Fibroblast of lung (primary cell): ENCODE measurements around the gene TIMM13. TPM values are rescaled to one million over a fixed set of nuclear protein-coding genes. Genes with fewer than 3 reads are reported as not detected.

ENCODE experiments used
- DNase-seq, 2 donors: peaks; one replicate each; pipeline versions ENCODE4 v3.0.0 to v3.0.0-alpha.2; 2010; ENCODE audit warnings: low read depth in 2 of 2
- H2AFZ ChIP-seq: 2 replicates; pipeline ENCODE4 v1.5.1; 2012; ENCODE audit warnings: low read length, control low read depth, inconsistent platforms
- H3K27ac ChIP-seq: 2 replicates; pipeline ENCODE4 v1.5.1; 2011; ENCODE audit warnings: low read length, control low read depth; ENCODE audit not compliant: insufficient read depth
- H3K27me3 ChIP-seq: 2 replicates; pipeline ENCODE4 v1.5.1; 2011; ENCODE audit warnings: mild to moderate bottlenecking, low read length; ENCODE audit not compliant: control insufficient read depth, insufficient read depth
- H3K36me3 ChIP-seq: 2 replicates; pipeline ENCODE4 v1.5.1; 2011; ENCODE audit warnings: low read length; ENCODE audit not compliant: control insufficient read depth, insufficient read depth
- H3K4me1 ChIP-seq: 2 replicates; pipeline ENCODE4 v1.5.1; 2011; ENCODE audit warnings: low read length; ENCODE audit not compliant: control insufficient read depth, insufficient read depth; ENCODE audit errors: extremely low read depth
- H3K4me2 ChIP-seq: 2 replicates; pipeline ENCODE4 v1.5.1; 2011; ENCODE audit warnings: low read length, control low read depth; ENCODE audit not compliant: insufficient read depth; ENCODE audit errors: extremely low read depth
- H3K4me3 ChIP-seq, 4 experiments: fragments of 200-600 bp in 1 of 4; sonication (generic) in 1 of 4; replicated peaks in 1 of 4; 2 replicates each; pipeline ENCODE4 v1.5.1; 2011 to 2016; ENCODE audit warnings: low read length in 4 of 4, low read depth in 3 of 4, mild to moderate bottlenecking in 3 of 4, control low read depth in 2 of 4, inconsistent platforms in 1 of 4, mixed read lengths in 1 of 4; ENCODE audit not compliant: insufficient read depth in 1 of 4; ENCODE audit errors: control extremely low read depth in 1 of 4
- H3K79me2 ChIP-seq: 2 replicates; pipeline ENCODE4 v1.5.1; 2012; ENCODE audit warnings: mild to moderate bottlenecking, low read length, inconsistent platforms; ENCODE audit not compliant: control insufficient read depth, insufficient read depth
- H3K9ac ChIP-seq: 2 replicates; pipeline ENCODE4 v1.5.1; 2011; ENCODE audit warnings: mild to moderate bottlenecking, low read length, control low read depth; ENCODE audit not compliant: insufficient read depth
- H3K9me3 ChIP-seq: 2 replicates; pipeline ENCODE4 v1.5.1; 2012; ENCODE audit warnings: low read depth, low read length; ENCODE audit not compliant: control insufficient read depth, insufficient read depth
- H4K20me1 ChIP-seq: 2 replicates; pipeline ENCODE4 v1.5.1; 2011; ENCODE audit warnings: low read length; ENCODE audit not compliant: control insufficient read depth, insufficient read depth; ENCODE audit errors: extremely low read depth
- CTCF ChIP-seq, 2 donors: IDR thresholded peaks in 1 of 2; conservative IDR thresholded peaks in 1 of 2; 1 replicate in 1 of 2; 2 replicates in 1 of 2; pipeline ENCODE4 v1.5.1; 2011 to 2012; ENCODE audit warnings: low read length in 2 of 2, control low read depth in 1 of 2, inconsistent platforms in 1 of 2, low read depth in 1 of 2, mild to moderate bottlenecking in 1 of 2
- EZH2 ChIP-seq: IDR thresholded peaks from 2 replicates; pipeline ENCODE4 v1.5.1; 2012; ENCODE audit warnings: low read length, control low read depth, mild to moderate bottlenecking; ENCODE audit errors: missing control alignments
- polyA plus RNA-seq, 2 donors: library from polyadenylated mRNA; depleted of rRNA in 1 of 2; stranded (reverse) in 1 of 2; unstranded in 1 of 2; fragments of >200 nt; gene quantifications; 2 replicates each; pipeline ENCODE4 v1.2.1, GENCODE V29; 2011 to 2012; ENCODE audit warnings: missing spikeins in 1 of 2
- total RNA-seq: library from RNA; depleted of rRNA; stranded (reverse); fragments of >200 nt; gene quantifications from 2 replicates; pipeline ENCODE4 v1.2.1, GENCODE V29; 2014

The TIMM13 gene
- total and polyA plus RNA-seq, 2 donors (not counting 1 experiment from before 2014, with no cell fraction given): 14.1 to 27.6 TPM

DNA sequence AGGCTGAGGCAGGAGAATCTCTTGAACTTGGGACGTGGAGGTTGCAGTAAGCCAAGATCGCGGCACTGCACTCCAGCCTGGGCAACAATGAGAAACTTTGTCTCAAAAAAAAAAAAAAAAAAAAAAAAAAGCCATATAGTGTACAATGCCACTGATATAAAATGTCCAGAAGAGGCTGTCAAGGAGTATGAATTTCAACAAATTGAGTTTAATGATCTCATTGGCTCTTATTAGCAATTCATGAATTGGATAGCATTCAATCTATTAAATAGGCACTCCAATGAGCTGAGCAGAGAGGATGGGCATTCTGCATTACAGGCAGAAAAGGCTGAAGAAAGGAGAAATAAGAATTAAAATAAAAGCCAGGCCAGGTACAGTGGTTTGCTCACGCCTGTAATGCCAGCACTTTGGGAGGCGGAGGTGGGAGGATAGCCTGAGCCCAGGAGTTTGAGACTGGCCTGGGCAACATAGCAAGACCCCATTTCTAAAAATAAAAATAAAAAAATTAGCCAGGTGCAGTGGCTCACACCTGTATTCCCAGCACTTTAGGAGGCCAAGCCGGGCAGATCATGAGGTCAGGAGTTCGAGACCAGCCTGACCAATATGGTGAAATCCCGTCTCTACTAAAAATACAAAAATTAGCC, 30.1 kb upstream of the TIMM13 start:
- Histone ChIP-seq H3K9me3 (no peaks in the 10 kb centered on the region), H4K20me1 (no peaks in the 10 kb centered on the region), H3K36me3 (no peaks in the 10 kb centered on the region), H3K4me3 (peak overlapping the region in 2 of 4 experiments; percentile 42 to 52), H2AFZ (peak overlapping the region; percentile 54), H3K27me3 (no peaks in the 10 kb centered on the region), H3K9ac (no peak overlapping the region), H3K79me2 (peaks cover 43% of the 10 kb centered on the region), H3K27ac (peak overlapping the region; percentile 17), H3K4me2 (peak overlapping the region; percentile 62), H3K4me1 (peaks cover 3% of the 10 kb centered on the region)
- DNase-seq: no peak
- TF ChIP-seq CTCF (conservative IDR thresholded peaks at IDR 0.05 in 1 of 2, IDR thresholded peaks at IDR 0.05 in 1 of 2; ENCODE audit: low read depth in 1 of 2, low read length in 2 of 2) (no peak), EZH2 (no peak)

DNA sequence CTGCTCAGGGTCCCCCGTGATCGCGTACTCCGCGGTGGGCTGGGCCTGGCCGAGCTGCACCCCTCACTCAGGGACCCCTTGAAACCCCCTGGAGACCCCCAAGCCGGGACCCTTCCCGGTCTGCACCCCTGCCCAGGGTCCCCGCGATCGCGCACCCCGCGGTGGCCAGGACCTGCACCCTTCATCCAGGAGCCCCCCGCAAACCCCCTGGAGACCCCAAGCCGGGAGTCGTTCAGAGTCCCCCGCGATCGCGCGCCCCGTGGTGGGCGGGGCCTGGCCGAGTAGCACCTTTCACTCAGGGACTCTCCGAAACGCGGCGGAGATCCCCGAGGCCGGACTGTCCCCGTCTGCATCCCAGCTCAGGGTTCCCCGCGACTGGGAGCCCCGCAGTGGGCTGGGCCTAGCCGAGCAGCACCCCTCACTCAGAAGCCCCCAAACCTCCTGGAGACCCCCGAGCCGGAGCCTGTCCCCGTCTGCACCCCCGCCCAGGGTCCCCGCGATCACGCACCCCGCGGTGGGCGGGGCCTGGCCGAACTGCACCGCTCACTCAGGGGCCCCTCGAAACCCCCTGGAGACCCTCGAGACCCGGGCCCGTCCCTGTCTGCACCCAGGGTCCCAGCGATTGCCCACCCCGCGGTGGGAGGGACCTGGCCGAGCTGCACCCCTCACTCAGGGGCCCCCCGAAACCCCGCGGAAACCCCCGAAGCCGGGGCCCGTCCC, 28.6 kb upstream of the TIMM13 start:
- peaks cover 56% of the 10 kb centered on the region for H3K79me2 ChIP-seq
- no peak overlapping the region for H2AFZ ChIP-seq
- peak overlapping the region; percentile 80 for H3K4me2 ChIP-seq
- no peaks in the 10 kb centered on the region for H3K27me3 ChIP-seq
- no peak for DNase-seq
- no peaks in the 10 kb centered on the region for H3K9me3 ChIP-seq
- peak overlapping the region; percentile 82 for H3K9ac ChIP-seq
- H4K20me1 ChIP-seq: no peaks in the 10 kb centered on the region
- peak overlapping the region; percentile 47 for H3K27ac ChIP-seq
- no peaks in the 10 kb centered on the region for H3K36me3 ChIP-seq
- peak overlapping the region; percentile 66 to 95 (median 85) for H3K4me3 ChIP-seq
- peaks cover 2% of the 10 kb centered on the region for H3K4me1 ChIP-seq
- TF ChIP-seq EZH2: no peak

DNA sequence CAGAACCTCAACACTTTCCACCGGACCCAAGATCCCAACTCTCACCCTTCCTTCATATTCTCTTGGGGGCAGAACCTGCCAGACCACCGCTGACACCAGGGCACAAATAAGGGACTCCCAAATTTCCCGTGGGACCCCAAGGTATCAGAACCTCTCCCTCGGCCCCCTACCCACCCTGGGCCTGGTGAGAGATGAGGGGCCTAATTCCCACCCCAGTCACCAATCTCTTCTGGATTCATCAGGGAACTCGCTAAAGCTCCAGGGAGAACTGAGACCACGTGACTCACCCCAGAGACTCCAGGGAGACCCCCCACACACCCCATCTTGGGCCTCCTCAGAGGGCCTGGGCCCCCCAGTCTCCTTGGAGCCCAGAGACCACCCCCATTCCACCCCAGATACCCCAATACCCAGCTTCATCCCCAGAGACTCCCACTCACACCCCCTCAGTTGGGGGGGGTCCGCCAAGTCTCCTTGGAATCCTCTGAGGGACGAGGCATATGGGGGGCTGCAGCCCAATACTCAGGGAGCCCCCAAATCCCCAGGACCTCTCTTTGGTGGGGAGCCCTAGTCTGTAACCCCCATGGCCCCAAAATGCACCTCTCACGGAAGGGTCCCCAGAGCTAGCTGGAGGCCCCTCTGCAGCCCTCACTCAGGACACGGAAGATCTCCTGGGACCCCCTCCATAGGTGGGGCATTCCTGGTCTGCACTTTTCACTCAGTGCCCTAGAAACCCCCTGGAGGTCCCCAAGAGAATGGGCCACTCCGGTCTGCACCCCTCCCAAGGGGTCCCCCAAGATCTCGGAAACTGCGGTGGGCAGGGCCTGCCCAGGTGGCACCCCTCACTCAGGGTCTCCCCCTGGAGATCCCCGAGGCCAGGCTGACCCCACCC, 27.8 kb upstream of the TIMM13 start:
- peak overlapping the region; percentile 47 for H3K27ac ChIP-seq
- no peaks in the 10 kb centered on the region for H3K36me3 ChIP-seq
- peaks cover 64% of the 10 kb centered on the region for H3K79me2 ChIP-seq
- H4K20me1 ChIP-seq: no peaks in the 10 kb centered on the region
- peak overlapping the region; percentile 66 to 95 (median 85) for H3K4me3 ChIP-seq
- no peaks in the 10 kb centered on the region for H3K27me3 ChIP-seq
- peak overlapping the region; percentile 80 for H3K4me2 ChIP-seq
- H3K9me3 ChIP-seq: no peaks in the 10 kb centered on the region
- TF ChIP-seq CTCF (conservative IDR thresholded peaks at IDR 0.05 in 1 of 2, IDR thresholded peaks at IDR 0.05 in 1 of 2; ENCODE audit: low read depth in 1 of 2, low read length in 2 of 2) (no peak), EZH2 (no peak)
- DNase-seq: no peak
- peaks cover 2% of the 10 kb centered on the region for H3K4me1 ChIP-seq
- peak overlapping the region; percentile 82 for H3K9ac ChIP-seq
- H2AFZ ChIP-seq: no peak overlapping the region
